IMR-90 (cell line): ENCODE data around the gene TOMM22. TPM values are rescaled to one million over a fixed set of nuclear protein-coding genes. Genes with fewer than 3 reads are reported as not detected.

ENCODE experiments used
- ATAC-seq: fragments of 200-7000 bp; cut with Tn5 transposase; 2 replicates; pipeline ENCODE4 v1.9.1; 2020; ENCODE audit warnings: low read depth, mild to moderate bottlenecking, moderate library complexity
- BruUV-seq: library from RNA; stranded (reverse); fragments of 400-500 nt; replicated peaks from 2 replicates; lab custom pipeline; 2021; lab: Mats Ljungman, UMichigan
- CTCF ChIA-PET: fragments of 300-600 bp; formaldehyde crosslinking; extraction: SDS; loops from one replicate; lab custom pipeline; 2021; ENCODE audit warnings: antibody characterized with exemption; lab: Yijun Ruan, JAX
- POLR2A ChIA-PET: fragments of 300-600 bp; sonication (Branson Sonifier 250); formaldehyde crosslinking; loops from one replicate; lab custom pipeline; 2022; ENCODE audit warnings: antibody characterized with exemption; ENCODE audit not compliant: unreplicated experiment; lab: Charles Lee
- DNase-seq: peaks from one replicate; pipeline ENCODE4 v3.0.0; 2013
- H2AFZ ChIP-seq: replicated peaks from 2 replicates; pipeline ENCODE3; 2013; ENCODE audit warnings: low read length, mild to moderate bottlenecking; ENCODE audit not compliant: poor library complexity
- H2AK5ac ChIP-seq: 2 replicates; pipeline ENCODE4 v1.6.1; 2013; ENCODE audit warnings: low read depth, low read length, inconsistent platforms
- H2AK9ac ChIP-seq: replicated peaks from 2 replicates; pipeline ENCODE3; 2013; ENCODE audit warnings: mild to moderate bottlenecking, low read depth, low read length, moderate library complexity; ENCODE audit not compliant: poor library complexity
- H2BK120ac ChIP-seq: 2 replicates; pipeline ENCODE4 v1.6.1; 2013; ENCODE audit warnings: low read depth, low read length, inconsistent platforms
- H2BK15ac ChIP-seq: 3 replicates; pipeline ENCODE4 v1.6.1; 2013; ENCODE audit warnings: low read depth, low read length, inconsistent platforms
- H2BK20ac ChIP-seq: 2 replicates; pipeline ENCODE4 v1.6.1; 2013; ENCODE audit warnings: low read depth, mild to moderate bottlenecking, inconsistent platforms, low read length, moderate library complexity
- H2BK5ac ChIP-seq: 2 replicates; pipeline ENCODE4 v1.6.1; 2013; ENCODE audit warnings: mild to moderate bottlenecking, low read depth, low read length, inconsistent platforms; ENCODE audit not compliant: poor library complexity, severe bottlenecking
- H3K14ac ChIP-seq: replicated peaks from 2 replicates; pipeline ENCODE4 v1.6.1; 2013; ENCODE audit warnings: low read depth, low read length, inconsistent platforms
- H3K18ac ChIP-seq: 2 replicates; pipeline ENCODE4 v1.6.1; 2013; ENCODE audit warnings: low read depth, low read length, control low read depth
- H3K23ac ChIP-seq: 2 replicates; pipeline ENCODE4 v1.6.1; 2013; ENCODE audit warnings: low read depth, low read length, inconsistent platforms
- H3K27ac ChIP-seq: 2 replicates; pipeline ENCODE4 v1.5.1; 2013; ENCODE audit warnings: mild to moderate bottlenecking, control low read depth, low read length; ENCODE audit not compliant: insufficient read depth
- H3K27me3 ChIP-seq: 2 replicates; pipeline ENCODE4 v1.6.1; 2013; ENCODE audit warnings: low read length; ENCODE audit not compliant: control insufficient read depth, insufficient read depth
- H3K36me3 ChIP-seq: 2 replicates; pipeline ENCODE4 v1.6.1; 2013; ENCODE audit warnings: low read length, mixed read lengths; ENCODE audit not compliant: control insufficient read depth, insufficient read depth
- H3K4ac ChIP-seq: 2 replicates; pipeline ENCODE4 v1.6.1; 2013; ENCODE audit warnings: low read depth, low read length, inconsistent platforms
- H3K4me1 ChIP-seq: 2 replicates; pipeline ENCODE4 v1.6.1; 2013; ENCODE audit warnings: low read length, mixed read lengths; ENCODE audit not compliant: control insufficient read depth, insufficient read depth
- H3K4me2 ChIP-seq: 2 replicates; pipeline ENCODE4 v1.6.1; 2013; ENCODE audit warnings: low read depth, mild to moderate bottlenecking, control low read depth, low read length, moderate library complexity
- H3K4me3 ChIP-seq: 2 replicates; pipeline ENCODE4 v1.5.1; 2013; ENCODE audit warnings: low read depth, mild to moderate bottlenecking, control low read depth, low read length, moderate library complexity; ENCODE audit not compliant: insufficient read depth
- H3K56ac ChIP-seq: 2 replicates; pipeline ENCODE4 v1.6.1; 2013; ENCODE audit warnings: low read length, inconsistent platforms; ENCODE audit not compliant: insufficient read depth; ENCODE audit errors: extremely low read depth
- H3K79me1 ChIP-seq, 2 experiments: 2 replicates each; pipeline ENCODE4 v1.6.1; 2013; ENCODE audit warnings: low read length in 2 of 2, inconsistent platforms in 1 of 2, low read depth in 1 of 2
- H3K9ac ChIP-seq: 2 replicates; pipeline ENCODE4 v1.6.1; 2013; ENCODE audit warnings: low read depth, low read length, control low read depth
- H3K9me1 ChIP-seq: 2 replicates; pipeline ENCODE4 v1.6.1; 2013; ENCODE audit warnings: low read length, inconsistent platforms; ENCODE audit not compliant: insufficient read depth
- H3K9me3 ChIP-seq: 2 replicates; pipeline ENCODE4 v1.6.1; 2013; ENCODE audit warnings: low read length; ENCODE audit not compliant: control insufficient read depth, insufficient read depth
- H4K20me1 ChIP-seq: 2 replicates; pipeline ENCODE4 v1.6.1; 2013; ENCODE audit warnings: low read length, inconsistent platforms; ENCODE audit not compliant: insufficient read depth
- H4K5ac ChIP-seq: 2 replicates; pipeline ENCODE4 v1.6.1; 2013; ENCODE audit warnings: mild to moderate bottlenecking, low read depth, low read length, control low read depth
- H4K8ac ChIP-seq, 2 experiments: 2 replicates each; pipeline ENCODE4 v1.6.1; 2013; ENCODE audit warnings: low read depth in 2 of 2, low read length in 2 of 2, control low read depth in 1 of 2, inconsistent platforms in 1 of 2
- H4K91ac ChIP-seq: 2 replicates; pipeline ENCODE4 v1.6.1; 2013; ENCODE audit warnings: low read depth, low read length, inconsistent platforms; ENCODE audit not compliant: insufficient read depth
- BHLHE40 ChIP-seq: fragments of 150-350 bp; IDR thresholded peaks from 2 replicates; pipeline ENCODE4 v1.6.1; 2016; ENCODE audit warnings: mild to moderate bottlenecking, low read depth, low read length
- CEBPB ChIP-seq: IDR thresholded peaks from 2 replicates; pipeline ENCODE4 v1.6.1; 2012; ENCODE audit warnings: low read depth, low read length, improper control_type of control experiment
- CHD1 ChIP-seq: IDR thresholded peaks from 2 replicates; pipeline ENCODE4 v1.6.1; 2012; ENCODE audit warnings: low read depth, low read length, improper control_type of control experiment
- FOS ChIP-seq: fragments of 150-350 bp; IDR thresholded peaks from 2 replicates; pipeline ENCODE4 v1.6.1; 2016; ENCODE audit warnings: low read depth, low read length
- MAFK ChIP-seq: IDR thresholded peaks from 2 replicates; pipeline ENCODE4 v1.6.1; 2012; ENCODE audit warnings: low read depth, low read length, improper control_type of control experiment
- MAZ ChIP-seq: IDR thresholded peaks from 2 replicates; pipeline ENCODE4 v1.6.1; 2012; ENCODE audit warnings: low read depth, mild to moderate bottlenecking, low read length, improper control_type of control experiment, moderate library complexity, borderline replicate concordance
- MXI1 ChIP-seq: IDR thresholded peaks from 2 replicates; pipeline ENCODE4 v1.6.1; 2012; ENCODE audit warnings: low read depth, mild to moderate bottlenecking, low read length, moderate library complexity, borderline replicate concordance
- NFE2L2 ChIP-seq: fragments of 150-350 bp; IDR thresholded peaks from 2 replicates; pipeline ENCODE4 v1.6.1; 2016; ENCODE audit warnings: low read depth, mild to moderate bottlenecking, low read length
- POLR2A ChIP-seq: IDR thresholded peaks from 2 replicates; pipeline ENCODE4 v1.6.1; 2012; ENCODE audit warnings: mild to moderate bottlenecking, low read depth, low read length
- RAD21 ChIP-seq: IDR thresholded peaks from 2 replicates; pipeline ENCODE4 v1.6.1; 2012; ENCODE audit warnings: low read length, improper control_type of control experiment
- RCOR1 ChIP-seq: IDR thresholded peaks from 2 replicates; pipeline ENCODE4 v1.6.1; 2012; ENCODE audit warnings: mild to moderate bottlenecking, low read length, improper control_type of control experiment; ENCODE audit not compliant: insufficient replicate concordance
- RFX5 ChIP-seq: IDR thresholded peaks from 2 replicates; pipeline ENCODE4 v1.8.0; 2012; ENCODE audit warnings: low read depth, mild to moderate bottlenecking, low read length, moderate library complexity
- SMC3 ChIP-seq: fragments of 150-350 bp; IDR thresholded peaks from 2 replicates; pipeline ENCODE4 v1.6.1; 2016; ENCODE audit warnings: low read depth, mild to moderate bottlenecking, antibody characterized with exemption, low read length, moderate library complexity
- WGBS, 2 experiments: methylation state at CpG; one replicate each; pipeline versions ENCODE4 v1.1.5 to v1.1.7; 2013; ENCODE audit warnings: missing lambda C conversion rate in 2 of 2; ENCODE audit not compliant: insufficient read length in 1 of 2; ENCODE audit errors: extremely low coverage in 2 of 2; 5-methylcytosine and 5-hydroxymethylcytosine counted together
- dilution Hi-C: fragments of 300-500 bp; cut with HindIII; formaldehyde crosslinking; loops from one replicate; pipeline ENCODE4 v1.14.3; 2018; ENCODE audit warnings: low sequenced_read_pairs; ENCODE audit not compliant: unreplicated experiment
- in situ Hi-C: fragments of 300-500 bp; cut with MboI; formaldehyde crosslinking; loops from 3 replicates; pipeline ENCODE4 v1.14.3; 2019; ENCODE audit warnings: low sequenced_read_pairs, inconsistent platforms, mixed read lengths
- intact Hi-C: fragments of 100-400 bp; cut with micrococcal nuclease; formaldehyde crosslinking; loops from 2 replicates; pipeline ENCODE4 v1.10.0; 2022
- polyA plus RNA-seq, 3 experiments: library from polyadenylated mRNA; depleted of rRNA; stranded (reverse); fragments of >200 nt; gene quantifications; 2 replicates each; pipeline ENCODE4 v1.2.3, GENCODE V29; 2012; ENCODE audit warnings: low replicate concordance in 1 of 3
- total RNA-seq: library from RNA; depleted of rRNA; stranded (reverse); fragments of >200 nt; gene quantifications from 2 replicates; pipeline ENCODE4 v1.2.3, GENCODE V29; 2012
- TF ChIP-seq, protein P1 (sequence below): fragments of 150-350 bp; IDR thresholded peaks from 2 replicates; pipeline ENCODE4 v1.6.1; 2017; ENCODE audit warnings: mild to moderate bottlenecking, antibody characterized with exemption, low read length, low read depth
- TF ChIP-seq, protein P2 (sequence below): conservative IDR thresholded peaks from 2 replicates; pipeline ENCODE4 v1.5.1; 2012; ENCODE audit warnings: mild to moderate bottlenecking, low read depth, low read length, improper control_type of control experiment
- TF ChIP-seq, protein P3 (sequence below): fragments of 150-350 bp; IDR thresholded peaks from 2 replicates; pipeline ENCODE4 v1.6.1; 2016; ENCODE audit warnings: low read depth, mild to moderate bottlenecking, low read length, moderate library complexity, borderline replicate concordance

The TOMM22 gene
- total and polyA plus RNA-seq, 2 of the 4 experiments (the other 2 are of a cell fraction) = 38.7 to 78.0 TPM

DNA sequence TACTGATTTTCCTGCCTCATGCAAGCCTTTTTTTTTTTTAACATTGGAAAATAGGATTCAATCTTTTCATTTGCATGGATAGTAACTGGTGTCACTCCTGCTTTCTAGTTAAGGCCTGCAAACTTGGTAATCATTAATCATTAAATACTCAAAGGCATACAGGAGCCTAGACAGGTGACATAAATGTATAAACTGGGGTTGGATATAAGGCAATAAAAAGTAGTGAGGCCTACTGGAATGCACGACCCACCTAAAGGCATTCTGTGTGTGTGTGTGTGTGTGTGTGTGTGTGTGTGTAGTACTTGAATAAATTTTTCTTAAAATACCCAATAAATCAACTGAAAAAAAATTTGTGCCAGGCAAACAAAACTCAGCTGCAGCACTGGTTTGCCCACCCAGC, 7.9 kb downstream of the TOMM22 start:
- H2AK9ac ChIP-seq = no peak overlapping the region
- H3K9me1 ChIP-seq = peaks cover 6% of the 10 kb centered on the region
- no peak overlapping the region for H4K8ac ChIP-seq
- H3K4ac ChIP-seq = no peak overlapping the region
- peaks cover 29 to 57% of the 10 kb centered on the region in 2 experiments for H3K79me1 ChIP-seq
- H3K23ac ChIP-seq = no peak overlapping the region
- WGBS, 2 experiments = no CpG with 5 or more reads among the region's 1 CpG
- H3K27ac ChIP-seq = no peak overlapping the region
- intact Hi-C loops (no loop called here), dilution Hi-C loops (no loop called here), in situ Hi-C loops (no loop called here)
- no peak overlapping the region for H2BK20ac ChIP-seq
- H4K20me1 ChIP-seq = peaks cover 12% of the 10 kb centered on the region
- POLR2A ChIA-PET = no interaction called here
- H3K4me2 ChIP-seq = no peak overlapping the region
- no peak overlapping the region for H3K14ac ChIP-seq
- no peak overlapping the region for H2AFZ ChIP-seq
- no peaks in the 10 kb centered on the region for H3K4me1 ChIP-seq
- H3K9me3 ChIP-seq = no peaks in the 10 kb centered on the region
- no peak for ATAC-seq
- no TSS peak for BruUV-seq
- no peak overlapping the region for H3K4me3 ChIP-seq
- no peak overlapping the region for H4K5ac ChIP-seq
- CTCF ChIA-PET = no interaction called here
- no peak overlapping the region for H2AK5ac ChIP-seq
- no peak for TF ChIP-seq RFX5
- no peak for TF ChIP-seq NFE2L2
- TF ChIP-seq, protein P1, sequence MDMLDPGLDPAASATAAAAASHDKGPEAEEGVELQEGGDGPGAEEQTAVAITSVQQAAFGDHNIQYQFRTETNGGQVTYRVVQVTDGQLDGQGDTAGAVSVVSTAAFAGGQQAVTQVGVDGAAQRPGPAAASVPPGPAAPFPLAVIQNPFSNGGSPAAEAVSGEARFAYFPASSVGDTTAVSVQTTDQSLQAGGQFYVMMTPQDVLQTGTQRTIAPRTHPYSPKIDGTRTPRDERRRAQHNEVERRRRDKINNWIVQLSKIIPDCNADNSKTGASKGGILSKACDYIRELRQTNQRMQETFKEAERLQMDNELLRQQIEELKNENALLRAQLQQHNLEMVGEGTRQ = no peak
- TF ChIP-seq POLR2A = no peak
- TF ChIP-seq RCOR1 = no peak
- no peak for TF ChIP-seq CHD1
- no peak for TF ChIP-seq RAD21
- TF ChIP-seq FOS = no peak
- TF ChIP-seq CEBPB = no peak
- TF ChIP-seq MXI1 = no peak
- no peak for TF ChIP-seq MAFK
- no peak for TF ChIP-seq BHLHE40
- TF ChIP-seq SMC3 = no peak
- no peak for TF ChIP-seq MAZ
- TF ChIP-seq, protein P2, sequence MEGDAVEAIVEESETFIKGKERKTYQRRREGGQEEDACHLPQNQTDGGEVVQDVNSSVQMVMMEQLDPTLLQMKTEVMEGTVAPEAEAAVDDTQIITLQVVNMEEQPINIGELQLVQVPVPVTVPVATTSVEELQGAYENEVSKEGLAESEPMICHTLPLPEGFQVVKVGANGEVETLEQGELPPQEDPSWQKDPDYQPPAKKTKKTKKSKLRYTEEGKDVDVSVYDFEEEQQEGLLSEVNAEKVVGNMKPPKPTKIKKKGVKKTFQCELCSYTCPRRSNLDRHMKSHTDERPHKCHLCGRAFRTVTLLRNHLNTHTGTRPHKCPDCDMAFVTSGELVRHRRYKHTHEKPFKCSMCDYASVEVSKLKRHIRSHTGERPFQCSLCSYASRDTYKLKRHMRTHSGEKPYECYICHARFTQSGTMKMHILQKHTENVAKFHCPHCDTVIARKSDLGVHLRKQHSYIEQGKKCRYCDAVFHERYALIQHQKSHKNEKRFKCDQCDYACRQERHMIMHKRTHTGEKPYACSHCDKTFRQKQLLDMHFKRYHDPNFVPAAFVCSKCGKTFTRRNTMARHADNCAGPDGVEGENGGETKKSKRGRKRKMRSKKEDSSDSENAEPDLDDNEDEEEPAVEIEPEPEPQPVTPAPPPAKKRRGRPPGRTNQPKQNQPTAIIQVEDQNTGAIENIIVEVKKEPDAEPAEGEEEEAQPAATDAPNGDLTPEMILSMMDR = no peak
- TF ChIP-seq, protein P3, sequence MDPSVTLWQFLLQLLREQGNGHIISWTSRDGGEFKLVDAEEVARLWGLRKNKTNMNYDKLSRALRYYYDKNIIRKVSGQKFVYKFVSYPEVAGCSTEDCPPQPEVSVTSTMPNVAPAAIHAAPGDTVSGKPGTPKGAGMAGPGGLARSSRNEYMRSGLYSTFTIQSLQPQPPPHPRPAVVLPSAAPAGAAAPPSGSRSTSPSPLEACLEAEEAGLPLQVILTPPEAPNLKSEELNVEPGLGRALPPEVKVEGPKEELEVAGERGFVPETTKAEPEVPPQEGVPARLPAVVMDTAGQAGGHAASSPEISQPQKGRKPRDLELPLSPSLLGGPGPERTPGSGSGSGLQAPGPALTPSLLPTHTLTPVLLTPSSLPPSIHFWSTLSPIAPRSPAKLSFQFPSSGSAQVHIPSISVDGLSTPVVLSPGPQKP = no peak
- no peak for DNase-seq
- H2BK120ac ChIP-seq = no peak overlapping the region
- H4K91ac ChIP-seq = no peak overlapping the region
- H2BK5ac ChIP-seq = no peak overlapping the region
- H3K36me3 ChIP-seq = peaks cover 53% of the 10 kb centered on the region
- no peak overlapping the region for H3K9ac ChIP-seq
- H3K27me3 ChIP-seq = no peaks in the 10 kb centered on the region
- H3K18ac ChIP-seq = no peak overlapping the region
- no peak overlapping the region for H3K56ac ChIP-seq
- no peak overlapping the region for H2BK15ac ChIP-seq
